Posterior cingulate gyrus (tissue), 11 donors: ENCODE data around the gene VPS13D.
"Not testable (repeated sequence)": the region's sequence is repeated elsewhere in the genome, so short reads cannot be mapped to it uniquely, and the experiment has no call there.

Experiments used
- DNase-seq, 10 donors: peaks; one replicate each; pipeline versions ENCODE4 v3.0.0 to v3.0.0-alpha.2; 2020 to 2021; ENCODE audit warnings: mixed read lengths in 3 of 10
- intact Hi-C: fragments of 100-400 bp; cut with DNase I; formaldehyde crosslinking; loops from one replicate; pipeline ENCODE4 v1.15.1; 2023

VPS13D gene

DNA sequence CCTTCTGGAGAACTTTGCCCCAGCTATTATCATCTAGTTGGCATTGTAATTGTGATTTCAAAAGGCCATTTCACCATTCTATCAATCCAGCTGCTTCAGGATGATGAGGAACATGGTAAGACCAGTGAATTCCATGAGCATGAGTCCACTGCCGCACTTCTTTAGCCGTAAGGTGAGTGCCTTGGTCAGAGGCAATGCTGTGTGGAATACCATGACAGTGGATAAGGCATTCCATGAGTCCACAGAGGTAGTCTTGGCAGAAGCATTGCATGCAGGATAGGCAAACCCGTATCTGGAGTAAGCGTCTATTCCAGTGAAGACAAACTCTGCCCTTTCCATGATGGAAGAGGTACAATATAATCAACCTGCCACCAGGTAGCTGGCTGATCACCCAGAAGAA is 160.5 kb downstream of the VPS13D start:
- DNase-seq, intact Hi-C loops: not testable (repeated sequence)

DNA sequence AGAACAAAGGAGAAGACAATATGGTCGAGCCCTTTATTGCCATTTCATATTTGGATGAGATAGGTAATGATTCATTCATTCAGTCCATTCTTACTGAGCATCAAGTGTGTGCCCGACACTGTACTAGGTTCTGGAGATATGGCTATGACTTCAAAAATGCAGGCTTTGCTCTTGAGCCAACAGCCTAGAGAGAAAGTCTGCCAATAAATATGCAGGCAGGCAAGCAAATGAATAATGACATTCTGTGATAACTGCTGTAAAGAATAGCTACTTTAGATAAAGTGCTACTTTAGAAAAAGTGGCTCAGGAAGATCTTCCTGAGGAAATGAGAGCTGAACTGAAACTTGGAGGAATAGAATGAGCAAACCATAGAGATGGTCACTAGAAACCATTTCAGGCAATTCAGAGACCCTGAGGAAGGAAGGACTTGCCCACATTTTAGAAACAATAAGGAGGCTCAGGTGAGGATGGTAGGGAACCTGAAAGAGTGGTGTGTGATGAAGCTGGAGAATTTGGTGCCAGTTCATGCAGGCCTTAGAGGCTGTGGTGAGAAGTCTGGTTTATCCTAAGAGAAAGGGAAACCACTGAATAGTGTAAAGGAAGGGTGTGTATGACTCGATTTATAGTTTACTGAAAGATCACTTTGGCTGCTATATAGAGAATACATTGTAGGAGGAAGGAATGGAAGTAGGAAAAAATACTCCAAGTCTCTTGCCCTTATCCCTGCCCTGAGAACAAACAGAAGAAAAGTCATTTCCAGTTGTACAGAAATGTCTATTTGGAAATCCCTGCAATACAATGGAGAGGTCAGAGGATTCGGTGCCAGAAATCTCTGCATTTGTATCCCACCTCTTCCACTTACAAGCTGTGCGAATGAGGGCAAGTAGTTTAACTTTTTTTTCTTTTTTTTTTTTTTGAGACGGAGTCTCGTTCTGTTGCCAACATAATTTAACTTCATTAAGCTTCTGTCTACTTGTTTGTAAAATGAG is 167.9 kb downstream of the VPS13D start:
- DNase-seq = no peak
- intact Hi-C loops = no loop called here

DNA sequence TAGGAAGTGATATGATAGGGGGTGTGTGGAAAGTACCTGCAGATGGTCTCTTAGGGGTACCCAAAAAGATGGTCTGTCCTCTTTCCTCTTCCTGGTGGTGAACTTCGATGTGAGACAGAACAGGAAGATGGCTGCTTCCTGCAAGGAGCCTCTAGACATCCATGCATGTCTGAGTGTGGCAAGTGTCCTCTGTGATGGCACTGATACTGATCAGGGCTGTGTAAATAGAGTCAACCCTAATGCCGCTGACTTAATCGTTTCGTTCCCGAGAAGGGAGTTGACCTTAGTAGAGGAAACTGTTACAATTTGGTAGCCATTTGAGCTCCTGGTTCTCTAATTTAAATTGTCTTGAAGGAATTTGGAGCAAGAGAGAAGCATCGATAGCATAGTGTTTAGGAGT is 168.6 kb downstream of the VPS13D start:
- intact Hi-C loops = no loop called here
- no peak for DNase-seq

DNA sequence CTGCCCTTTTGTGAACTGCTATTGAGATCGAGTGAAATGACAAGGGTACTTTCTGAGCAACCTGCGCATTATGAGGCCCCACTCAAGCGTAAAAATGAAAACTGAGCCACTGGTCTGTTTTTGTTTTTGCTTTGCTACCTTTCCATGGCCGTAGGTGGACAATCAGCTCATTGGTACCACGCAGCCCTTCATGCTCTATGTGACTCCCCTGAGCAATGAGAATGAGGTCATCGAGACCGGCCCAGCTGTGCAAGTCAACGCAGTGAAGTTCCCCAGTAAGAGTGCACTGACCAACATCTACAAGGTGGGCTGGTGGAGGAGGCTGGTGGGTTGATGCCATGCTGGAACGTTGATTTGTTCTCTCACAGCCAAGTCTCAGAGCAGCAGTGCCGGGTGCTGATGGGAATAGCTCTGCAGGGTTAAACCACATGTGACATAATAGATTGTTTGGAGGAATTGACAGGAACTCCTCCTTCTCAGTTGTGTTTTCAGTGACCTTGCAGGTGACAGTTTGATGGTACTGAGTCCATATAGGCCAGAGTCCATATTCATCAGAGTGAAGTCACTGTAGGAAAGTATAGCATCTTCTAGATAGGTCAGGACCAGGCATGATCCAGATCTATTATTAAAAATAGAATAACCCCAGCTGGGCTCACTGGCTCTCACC is 170.3 kb downstream of the VPS13D start:
- DNase-seq = no peak

DNA sequence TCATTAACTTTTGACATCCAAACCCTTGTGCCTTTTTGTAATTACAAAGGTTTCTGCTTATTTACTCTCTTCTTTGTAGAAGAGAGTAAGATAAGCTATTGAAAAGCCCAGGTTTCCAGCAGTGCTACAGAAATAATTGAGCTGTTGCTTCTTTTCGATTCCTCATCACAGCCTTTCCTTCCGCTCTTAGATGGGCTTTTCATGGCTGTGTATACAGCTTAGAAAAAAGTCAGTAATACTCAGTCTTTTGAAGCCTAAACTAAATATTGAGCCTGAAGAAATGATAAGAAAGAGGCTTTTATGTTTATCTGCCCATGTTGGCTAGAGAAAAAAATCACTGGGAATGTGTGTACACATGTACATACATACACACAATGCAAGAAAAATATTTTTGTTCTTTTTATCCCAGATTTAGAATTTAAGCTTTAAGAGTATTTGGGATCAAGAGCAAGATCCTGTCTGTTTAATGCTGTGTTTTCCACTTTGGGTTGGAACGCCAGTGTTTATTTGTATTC is 172.4 kb downstream of the VPS13D start:
- intact Hi-C loops = no loop called here
- DNase-seq = no peak

More for the DNA sequence above, 170.3 kb downstream of the VPS13D start:
- intact Hi-C loops = no loop called here

DNA sequence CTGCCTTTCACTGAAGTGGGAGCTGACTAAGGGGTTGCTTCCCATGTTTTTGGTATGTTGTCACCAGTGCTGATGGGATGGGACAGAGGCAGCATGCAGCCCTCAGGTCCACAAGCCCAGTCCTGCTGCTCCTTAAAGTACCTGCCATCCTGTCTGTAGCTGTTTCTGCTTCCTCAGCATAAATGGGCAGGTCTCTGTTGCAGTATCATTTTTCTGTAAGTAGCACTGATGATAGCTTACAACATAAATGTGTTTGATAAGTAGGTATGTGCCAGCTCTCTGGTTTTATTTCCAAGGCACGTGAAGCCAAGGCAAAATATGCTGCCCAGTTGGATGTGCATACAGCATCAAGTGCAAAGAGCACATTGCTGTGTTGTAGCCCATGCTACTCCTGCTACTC is 173.0 kb downstream of the VPS13D start:
- no peak for DNase-seq
- intact Hi-C loops = no loop called here

DNA sequence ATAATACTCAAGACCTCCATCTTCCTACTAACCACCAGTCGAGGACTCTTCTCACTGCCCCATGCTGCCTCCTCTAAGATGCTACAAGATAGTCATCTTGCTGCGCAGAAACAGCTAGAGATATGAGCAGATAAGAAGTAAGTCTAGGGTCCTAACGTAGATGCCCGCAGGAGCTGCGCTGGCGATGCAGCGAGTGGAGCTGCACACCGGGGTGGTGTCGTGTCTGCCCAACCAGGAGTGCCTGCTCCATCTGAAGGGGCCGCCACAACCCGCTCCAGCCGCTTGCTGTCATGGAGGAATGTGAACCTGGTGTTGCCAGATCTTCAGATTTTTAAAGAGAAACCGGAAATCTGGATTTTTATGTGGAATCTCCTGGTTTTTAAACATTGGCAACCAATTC is 175.1 kb downstream of the VPS13D start:
- intact Hi-C loops = no loop called here
- no peak for DNase-seq

DNA sequence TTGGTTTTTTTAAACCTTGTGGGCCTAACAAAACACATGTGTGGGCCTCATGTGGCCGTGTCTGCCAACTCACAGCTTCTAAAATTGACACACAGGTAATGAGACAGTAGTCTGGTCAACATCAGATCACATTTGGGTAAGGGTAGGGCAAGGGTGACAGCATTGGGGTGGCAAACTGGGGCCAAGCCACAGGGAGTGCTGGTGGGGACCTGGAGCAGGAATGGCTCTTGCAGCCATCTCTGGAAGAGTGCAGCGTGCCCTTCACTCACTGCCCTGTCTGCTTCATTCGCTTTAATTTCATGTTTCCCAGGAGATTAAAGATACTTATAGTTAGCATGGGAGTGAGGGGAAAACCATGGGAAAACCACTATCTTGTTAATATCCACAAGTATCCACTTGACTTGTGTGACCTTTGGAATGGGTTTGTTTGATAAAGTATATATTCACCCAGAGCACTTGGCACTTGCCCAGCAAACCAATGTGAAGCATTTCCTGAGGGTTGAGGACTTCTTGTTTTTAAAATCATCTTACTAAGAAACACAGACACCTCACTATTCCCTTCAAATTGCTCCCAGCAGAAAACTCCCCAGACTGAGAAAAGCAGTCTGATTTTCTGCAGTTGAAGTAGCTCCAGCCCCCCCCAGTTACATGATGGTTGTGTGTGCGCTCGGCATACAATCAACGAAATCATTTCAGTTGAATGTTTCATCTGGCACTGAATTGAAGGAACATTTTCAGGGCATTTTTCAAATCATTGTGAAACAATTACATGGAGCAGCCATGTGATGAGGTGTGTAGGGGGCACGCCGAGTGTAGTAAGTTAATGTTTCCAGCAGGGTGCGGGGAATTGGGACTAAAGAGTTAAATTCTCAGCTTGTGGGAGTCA is 175.7 kb downstream of the VPS13D start:
- intact Hi-C loops = loop anchor here (2.0 kb wide), 1 partner anchor 213 kb away; the partner anchor contains the start of gene DHRS3
- no peak for DNase-seq

DNA sequence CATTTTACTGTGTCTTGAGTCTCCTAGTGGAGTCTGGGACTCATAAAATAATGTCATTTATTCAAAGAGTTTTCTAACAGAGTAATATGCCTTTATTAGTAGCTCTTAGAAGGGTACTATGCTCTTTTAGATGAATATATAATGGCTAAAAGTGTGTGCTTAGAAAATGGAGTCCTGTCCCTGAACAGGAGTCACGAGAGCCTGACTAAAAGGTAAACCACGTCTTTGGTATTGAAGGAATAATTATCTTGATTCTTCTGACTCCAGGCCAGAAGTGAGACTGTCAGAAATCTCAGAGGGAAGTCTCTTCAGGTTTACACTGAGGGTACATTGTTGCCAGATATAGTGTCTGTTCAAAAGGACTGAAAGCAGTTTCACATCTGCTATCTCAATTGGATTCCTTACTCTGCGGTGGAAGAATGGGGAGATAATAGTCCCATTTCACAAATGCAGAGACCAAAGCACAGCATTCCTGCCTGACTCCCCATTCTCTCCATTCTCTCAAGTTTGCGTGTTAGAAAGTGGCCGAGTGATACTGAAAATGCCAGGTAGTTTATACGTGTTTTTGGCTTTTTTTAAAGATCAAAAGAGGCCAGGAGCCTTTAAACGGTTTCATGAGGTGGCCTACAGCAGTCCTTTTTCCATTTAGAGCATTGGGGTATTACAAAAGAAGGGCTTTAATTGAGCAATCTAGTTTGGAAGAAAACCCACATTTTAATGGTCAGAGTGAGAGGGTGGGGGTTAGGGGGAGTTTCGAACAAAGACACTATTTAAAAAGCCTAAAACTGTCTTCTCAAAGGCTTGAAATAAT is 176.6 kb downstream of the VPS13D start:
- DNase-seq = no peak
- intact Hi-C loops = loop anchor here (2.0 kb wide), 1 partner anchor 212 kb away; the partner anchor contains the start of gene DHRS3

DNA sequence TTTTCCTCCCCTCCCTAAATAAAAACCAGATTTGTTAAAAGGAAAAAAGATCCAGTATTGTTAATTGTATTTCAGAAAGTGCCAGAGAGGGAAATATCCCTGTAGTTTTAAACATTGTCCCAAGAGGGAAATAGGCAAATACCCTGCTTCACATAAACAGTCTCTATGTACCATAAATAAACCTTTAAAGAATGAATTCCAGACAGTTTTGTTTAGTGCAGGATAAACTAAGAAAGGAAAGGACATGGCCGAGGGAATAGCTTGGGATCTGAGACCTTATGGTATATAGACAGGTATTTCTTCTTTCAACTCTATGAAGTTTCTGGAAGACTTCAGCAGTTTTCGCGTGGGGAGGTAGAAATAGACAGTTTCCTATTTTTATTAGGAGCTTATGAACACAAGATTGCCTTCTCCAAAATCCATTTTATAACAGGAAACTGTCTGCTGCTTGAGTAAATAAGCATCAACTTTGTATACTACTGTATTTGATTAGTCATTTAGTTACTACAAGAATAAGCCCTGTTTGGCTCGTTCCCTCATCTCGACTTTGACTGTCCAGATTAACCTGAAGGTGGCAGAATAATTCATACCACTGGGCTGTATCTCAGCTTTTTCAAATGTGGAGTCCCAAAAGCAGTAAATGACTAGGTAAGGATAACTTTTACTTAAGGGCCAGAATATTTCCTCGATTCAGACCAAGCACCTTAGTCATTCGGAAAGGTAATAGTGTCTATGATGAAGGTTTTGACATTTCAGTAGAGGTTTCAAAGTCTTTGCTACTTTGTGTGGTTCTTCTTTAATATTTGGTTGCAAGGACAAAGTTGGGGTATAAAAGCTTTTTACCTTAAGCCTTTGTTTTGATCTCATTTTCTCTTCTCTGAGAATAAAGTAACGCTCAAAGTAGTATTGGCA is 177.5 kb downstream of the VPS13D start:
- intact Hi-C loops = loop anchor here (2.0 kb wide), 1 partner anchor 211 kb away; the partner anchor contains the start of gene DHRS3
- no peak for DNase-seq

DNA sequence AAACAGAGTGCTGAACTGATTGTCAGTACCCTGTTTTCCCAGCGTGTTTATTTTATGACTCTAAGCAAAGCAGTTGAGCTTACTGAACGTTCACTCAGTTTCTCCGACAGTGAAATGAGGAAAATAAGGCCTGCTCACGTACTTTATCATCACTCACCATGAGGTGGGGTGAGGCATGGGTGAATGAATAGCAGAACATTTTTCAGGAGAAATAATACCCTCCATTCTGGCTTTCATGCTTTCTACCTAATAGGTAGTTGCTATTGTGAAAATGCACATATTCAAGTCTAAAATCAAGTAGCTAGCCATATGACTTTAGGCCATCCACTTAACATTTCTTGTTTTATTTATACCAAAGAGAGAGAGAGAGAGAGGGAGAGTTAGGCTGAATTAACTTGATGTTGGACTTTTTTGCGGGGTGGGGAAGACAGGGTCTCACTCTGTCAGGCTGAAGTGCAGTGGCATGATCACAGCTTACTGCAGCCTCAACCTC is 178.2 kb downstream of the VPS13D start:
- intact Hi-C loops = loop anchor here (2.0 kb wide), 1 partner anchor 211 kb away; the partner anchor contains the start of gene DHRS3
- DNase-seq = no peak

DNA sequence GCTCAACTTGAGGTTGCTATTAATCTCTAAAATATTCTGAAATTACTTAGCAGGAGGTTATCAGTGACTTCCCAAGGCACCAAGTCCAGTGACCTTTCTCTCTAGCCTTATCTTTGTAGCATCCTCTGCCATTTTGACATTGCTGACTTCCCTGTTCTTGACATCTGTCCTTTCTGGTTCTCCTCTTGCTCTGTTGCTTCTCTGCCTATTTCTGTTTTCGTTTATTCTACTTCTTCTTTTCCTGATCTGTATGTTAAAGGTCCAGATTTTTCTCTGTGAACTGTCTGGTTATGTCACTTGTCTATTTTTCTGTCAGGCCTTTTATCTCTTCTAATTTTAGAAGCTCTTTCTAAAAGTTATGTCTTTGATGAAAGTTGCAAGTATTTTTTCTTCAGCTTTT is 178.8 kb downstream of the VPS13D start:
- intact Hi-C loops = no loop called here
- DNase-seq = no peak

DNA sequence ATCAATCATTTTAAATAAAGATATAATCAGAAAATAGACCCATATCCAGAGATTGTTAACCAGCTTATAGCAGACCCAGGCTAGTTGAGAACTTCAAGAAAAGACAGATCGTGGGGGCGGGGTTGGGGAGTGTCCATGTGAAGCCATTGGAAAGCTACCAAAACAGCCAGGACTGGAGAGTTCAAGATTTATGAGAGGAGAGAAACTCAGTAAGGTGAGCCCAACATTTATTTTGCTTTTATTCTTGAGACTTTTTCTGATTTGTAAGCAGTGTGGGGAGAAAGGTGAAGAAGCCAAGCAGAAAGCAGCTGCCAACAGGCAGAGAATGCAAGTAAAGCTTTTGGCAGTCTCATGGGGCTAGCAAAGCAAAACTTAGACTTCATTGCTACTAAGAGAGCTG is 179.9 kb downstream of the VPS13D start:
- intact Hi-C loops = no loop called here
- no peak for DNase-seq

DNA sequence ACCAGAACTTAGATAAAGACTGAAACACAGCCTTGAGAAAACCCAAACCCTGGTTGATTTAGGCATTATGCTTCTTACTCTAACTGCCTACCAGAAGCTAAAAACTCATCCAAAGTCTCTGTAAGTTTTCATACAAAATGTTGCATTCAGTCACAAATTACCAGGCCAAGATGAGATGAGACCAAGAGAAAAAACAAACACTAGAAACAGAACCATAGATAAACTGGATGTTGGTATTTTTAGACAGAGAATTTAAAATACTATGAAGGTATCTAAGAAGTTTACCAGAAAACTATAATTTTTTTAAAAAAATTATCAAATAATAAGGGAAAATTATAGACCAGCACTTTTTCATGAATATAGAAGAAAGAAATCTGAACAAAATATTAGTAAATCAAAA is 180.5 kb downstream of the VPS13D start:
- intact Hi-C loops = no loop called here
- DNase-seq = no peak

DNA sequence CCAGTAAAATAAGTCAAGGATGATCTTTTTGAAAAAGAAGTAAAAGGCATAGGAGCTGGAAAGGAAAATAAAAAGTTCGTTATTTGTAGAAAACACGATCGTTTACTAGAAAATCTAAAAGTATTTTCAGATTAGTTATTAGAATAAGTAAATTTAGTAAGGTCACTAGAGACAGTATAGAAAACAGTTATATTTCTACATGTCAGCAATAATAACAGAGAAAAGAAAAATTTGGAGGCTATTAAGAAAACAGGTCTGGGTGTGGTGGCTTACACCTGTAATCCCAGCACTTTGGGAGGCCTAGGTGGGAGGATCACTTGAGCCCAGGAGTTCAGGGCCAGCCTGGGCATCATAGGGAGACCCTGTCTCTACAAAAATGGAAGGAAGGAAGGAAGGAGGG is 181.3 kb downstream of the VPS13D start:
- intact Hi-C loops = no loop called here
- DNase-seq = no peak

DNA sequence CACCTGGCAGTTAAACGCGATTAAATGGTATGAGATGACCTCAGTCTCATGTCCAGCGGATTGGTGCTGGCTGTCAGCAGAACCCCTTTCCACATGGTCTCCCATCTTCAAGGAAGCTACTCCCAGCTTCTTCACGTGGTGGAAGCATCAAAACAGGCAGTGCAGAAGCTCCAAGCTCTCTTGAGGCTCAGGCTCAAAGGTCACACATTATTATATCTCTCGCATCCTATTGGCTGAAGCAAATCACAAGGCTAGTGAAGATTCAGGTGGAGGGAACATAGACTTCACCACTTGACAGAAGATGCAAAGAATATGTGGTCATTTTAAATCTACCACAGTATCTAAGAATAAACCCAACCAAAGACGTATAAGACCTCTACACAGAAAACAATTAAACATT is 181.9 kb downstream of the VPS13D start:
- intact Hi-C loops = no loop called here
- no peak for DNase-seq

DNA sequence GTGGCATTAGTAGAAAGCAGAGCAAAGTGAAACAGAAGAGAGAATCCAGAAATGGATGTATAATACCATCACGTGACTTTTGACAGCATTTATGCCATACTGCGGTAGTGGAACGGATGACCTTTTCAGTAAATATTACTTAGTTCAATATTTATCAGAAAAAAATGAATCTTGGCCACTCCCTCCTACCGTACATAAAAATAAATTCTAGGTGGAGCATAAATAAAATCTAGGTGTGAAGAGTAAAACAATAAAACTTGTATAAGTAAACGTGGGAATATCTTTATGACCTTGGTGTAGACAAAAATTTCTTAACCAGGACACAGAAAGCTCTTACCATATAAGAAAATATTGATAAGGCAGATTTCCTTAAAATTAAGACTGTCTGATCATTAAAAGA is 182.6 kb downstream of the VPS13D start:
- intact Hi-C loops = no loop called here
- no peak for DNase-seq
